Measurements from ENCODE around the gene INVS. TPM values are rescaled to one million over a fixed set of nuclear protein-coding genes. Genes with fewer than 3 reads are reported as not detected.

The INVS gene
- total RNA-seq, 1 experiment from 2014 or later = 21.1 TPM

GRCh38 chr9:100268271-100268670 is 169.2 kb downstream of the INVS start:
- intact Hi-C loops (cut with micrococcal nuclease) = no loop called here
- Histone ChIP-seq H2AFZ (ENCODE audit: low read depth, low read length, poor library complexity, severe bottlenecking) (no peak overlapping the region), H3K27ac (ENCODE audit: low read depth, low read length) (no peak overlapping the region), H3K79me2 (ENCODE audit: insufficient read depth, low read length) (no peaks in the 10 kb centered on the region), H3K4me3 (replicated peaks in 1 of 2; ENCODE audit: low read depth in 1 of 2, low read length in 2 of 2) (no peak overlapping the region), H3K36me3 (ENCODE audit: control insufficient read depth in 1 of 2, insufficient read depth in 2 of 2, low read length in 2 of 2) (no peaks in the 10 kb centered on the region), H3K9me2 (ENCODE audit: insufficient read depth) (no peaks in the 10 kb centered on the region), H3K4me2 (ENCODE audit: low read length) (no peak overlapping the region), H4K20me1 (ENCODE audit: insufficient read depth) (0 out of 2 replicates have a peak, but pooled peaks cover 2% of the 10 kb centered on the region), H3K4me1 (ENCODE audit: control insufficient read depth in 1 of 2, insufficient read depth in 2 of 2, low read length in 2 of 2) (no peaks in the 10 kb centered on the region), H3K9ac (ENCODE audit: low read length) (no peak overlapping the region), H3K27me3 (ENCODE audit: insufficient read depth, low read length) (no peaks in the 10 kb centered on the region), H3K9me3 (ENCODE audit: control insufficient read depth in 1 of 2, insufficient read depth in 1 of 2, low read depth in 1 of 2, low read length in 2 of 2) (no peaks in the 10 kb centered on the region)
- ChIA-PET RAD21 (ENCODE audit: low non-redundant PET in 1 of 2, low total read pairs in 2 of 2, uncharacterized antibody in 2 of 2, unreplicated experiment in 2 of 2) (no interaction called here), CTCF (no interaction called here), POLR2A (no interaction called here)
- DNase-seq (ENCODE audit: low read depth, low spot score) = no peak
- TF ChIP-seq ELF1 (IDR thresholded peaks at IDR 0.05; ENCODE audit: borderline replicate concordance, low read depth) = no peak
- no peak for TF ChIP-seq EGR1 (IDR thresholded peaks at IDR 0.05; ENCODE audit: low read depth)
- TF ChIP-seq POLR2AphosphoS5 (IDR thresholded peaks at IDR 0.05; ENCODE audit: low read depth, low read length) = no peak
- TF ChIP-seq JUND (IDR thresholded peaks at IDR 0.05) = no peak
- TF ChIP-seq SRF (IDR thresholded peaks at IDR 0.05; ENCODE audit: low read depth) = no peak
- no peak for TF ChIP-seq EZH2 (IDR thresholded peaks at IDR 0.05)
- no peak for TF ChIP-seq FOSL1 (IDR thresholded peaks at IDR 0.05; ENCODE audit: low read depth)
- TF ChIP-seq POLR2A (IDR thresholded peaks at IDR 0.05; ENCODE audit: borderline replicate concordance, extremely low read depth, insufficient read depth, insufficient read length) = no peak
- no peak for TF ChIP-seq ATF3 (IDR thresholded peaks at IDR 0.05)
- no peak for TF ChIP-seq CBX3 (IDR thresholded peaks at IDR 0.05; ENCODE audit: low read depth)
- TF ChIP-seq MAX (IDR thresholded peaks at IDR 0.05) = no peak
- no peak for TF ChIP-seq ZBTB33 (IDR thresholded peaks at IDR 0.05; ENCODE audit: extremely low read depth, insufficient replicate concordance, low read length)
- TF ChIP-seq YY1 (IDR thresholded peaks at IDR 0.05; ENCODE audit: extremely low read depth, insufficient replicate concordance, low read depth, low read length) = no peak
- TF ChIP-seq EZH2phosphoT487 (IDR thresholded peaks at IDR 0.05; ENCODE audit: borderline replicate concordance) = no peak
- TF ChIP-seq CEBPB (IDR thresholded peaks at IDR 0.05; ENCODE audit: low read depth) = no peak
- TF ChIP-seq REST (IDR thresholded peaks at IDR 0.05; ENCODE audit: low read depth) = no peak
- TF ChIP-seq ZFX (IDR thresholded peaks at IDR 0.05) = no peak
- no peak for TF ChIP-seq CTCF (IDR thresholded peaks at IDR 0.05 in 2 of 3, conservative IDR thresholded peaks at IDR 0.05 in 1 of 3; ENCODE audit: borderline replicate concordance in 1 of 3, insufficient read depth in 1 of 3, low read depth in 2 of 3, low read length in 2 of 3)
- TF ChIP-seq ZNF274 (IDR thresholded peaks at IDR 0.05; ENCODE audit: low read depth, low read length) = no peak
- no TSS peak for BruUV-seq (replicated peaks)
- ATAC-seq = no peak

Measured in HCT116 (cell line).